Right kidney (tissue), 9 donors: ENCODE measurements around the gene EDEM3.
"Not testable (repeated sequence)": the region's sequence is repeated elsewhere in the genome, so short reads cannot be mapped to it uniquely, and the experiment has no call there.

Source experiments
- DNase-seq: peaks from one replicate; pipeline ENCODE4 v3.0.0-alpha.2; 2016
- long read RNA-seq, 8 donors: transcript quantifications; one replicate each; lab custom pipeline, GENCODE V29; 2026

The EDEM3 gene
- long read RNA-seq, donor 1: 0 reads
- long read RNA-seq, donor 2, full-length matches to known transcripts: 1 of 1 reads
- long read RNA-seq, donor 2, partial matches to known transcripts: 0 of 1 reads
- long read RNA-seq, donor 2, other reads (novel, unspliced or antisense): 0 of 1 reads
- long read RNA-seq, donor 3, full-length matches to known transcripts: 1 of 1 reads
- long read RNA-seq, donor 3, partial matches to known transcripts: 0 of 1 reads
- long read RNA-seq, donor 3, other reads (novel, unspliced or antisense): 0 of 1 reads
- long read RNA-seq, donor 4: 0 reads
- long read RNA-seq, donor 5, full-length matches to known transcripts: 3 of 3 reads
- long read RNA-seq, donor 5, partial matches to known transcripts: 0 of 3 reads
- long read RNA-seq, donor 5, other reads (novel, unspliced or antisense): 0 of 3 reads
- long read RNA-seq, donor 6, full-length matches to known transcripts: 6 of 6 reads
- long read RNA-seq, donor 6, partial matches to known transcripts: 0 of 6 reads
- long read RNA-seq, donor 6, other reads (novel, unspliced or antisense): 0 of 6 reads
- long read RNA-seq, donor 7, full-length matches to known transcripts: 4 of 4 reads
- long read RNA-seq, donor 7, partial matches to known transcripts: 0 of 4 reads
- long read RNA-seq, donor 7, other reads (novel, unspliced or antisense): 0 of 4 reads
- long read RNA-seq, donor 8, full-length matches to known transcripts: 1 of 1 reads
- long read RNA-seq, donor 8, partial matches to known transcripts: 0 of 1 reads
- long read RNA-seq, donor 8, other reads (novel, unspliced or antisense): 0 of 1 reads

- peak; percentile 97 for DNase-seq
Observed at GRCh38 chr1:184754476-184755225, at the start of gene EDEM3. EDEM3 (minus strand) TSS chr1:184754858; CDS start chr1:184754646, 212 bp downstream.

- no peak for DNase-seq
Observed at GRCh38 chr1:184804220-184804619, 49.6 kb upstream of the EDEM3 start.

- no peak for DNase-seq
Observed at GRCh38 chr1:184803180-184803492, 48.5 kb upstream of the EDEM3 start.

- DNase-seq: no peak
Observed at GRCh38 chr1:184802354-184803179, 47.9 kb upstream of the EDEM3 start.

- DNase-seq: no peak
Observed at GRCh38 chr1:184801503-184801902, 46.8 kb upstream of the EDEM3 start.

- no peak for DNase-seq
Observed at GRCh38 chr1:184800876-184801275, 46.2 kb upstream of the EDEM3 start.

GRCh38 chr1:184793967-184794366 is 39.3 kb upstream of the EDEM3 start:
- no peak for DNase-seq

GRCh38 chr1:184792450-184792969 is 37.9 kb upstream of the EDEM3 start:
- no peak for DNase-seq

- no peak for DNase-seq
Observed at GRCh38 chr1:184791550-184791900, 36.9 kb upstream of the EDEM3 start.

GRCh38 chr1:184790642-184791549 is 36.2 kb upstream of the EDEM3 start:
- DNase-seq: no peak

GRCh38 chr1:184789884-184790283 is 35.2 kb upstream of the EDEM3 start:
- DNase-seq: no peak

- DNase-seq: no peak
Observed at GRCh38 chr1:184788970-184789369, 34.3 kb upstream of the EDEM3 start.

GRCh38 chr1:184785529-184785928 is 30.9 kb upstream of the EDEM3 start:
- no peak for DNase-seq

- DNase-seq: not testable (repeated sequence)
Observed at GRCh38 chr1:184783723-184784122, 29.1 kb upstream of the EDEM3 start.

- DNase-seq: no peak
Observed at GRCh38 chr1:184781941-184782340, 27.3 kb upstream of the EDEM3 start.

- no peak for DNase-seq
Observed at GRCh38 chr1:184775885-184776284, 21.2 kb upstream of the EDEM3 start.

- DNase-seq: no peak
Observed at GRCh38 chr1:184775329-184775728, 20.7 kb upstream of the EDEM3 start.

GRCh38 chr1:184773762-184774320 is 19.2 kb upstream of the EDEM3 start:
- no peak for DNase-seq

- DNase-seq: no peak
Observed at GRCh38 chr1:184771190-184771691, 16.6 kb upstream of the EDEM3 start.
